Skeletal muscle satellite cell (primary cell): ENCODE data around the gene ADD2.

Experiments
- H3K27me3 ChIP-seq: 2 replicates; pipeline ENCODE4 v1.7.0; 2013; ENCODE audit warnings: low read length; ENCODE audit not compliant: control insufficient read depth, insufficient read depth
- H3K36me3 ChIP-seq: 2 replicates; pipeline ENCODE4 v1.7.0; 2013; ENCODE audit warnings: mild to moderate bottlenecking, control low read depth, low read length; ENCODE audit not compliant: insufficient read depth
- H3K4me1 ChIP-seq: 2 replicates; pipeline ENCODE4 v1.7.0; 2013; ENCODE audit warnings: low read length; ENCODE audit not compliant: control insufficient read depth, insufficient read depth
- H3K4me2 ChIP-seq: 2 replicates; pipeline ENCODE4 v1.7.0; 2013; ENCODE audit warnings: mild to moderate bottlenecking, low read length
- H3K4me3 ChIP-seq: 2 replicates; pipeline ENCODE4 v1.7.0; 2013; ENCODE audit warnings: low read length
- H3K9ac ChIP-seq: 2 replicates; pipeline ENCODE4 v1.7.0; 2013; ENCODE audit warnings: mild to moderate bottlenecking, low read depth, low read length, moderate library complexity
- H3K9me3 ChIP-seq: replicated peaks from 2 replicates; pipeline ENCODE4 v1.7.0; 2013; ENCODE audit warnings: mild to moderate bottlenecking, control low read depth, low read length

Gene ADD2

DNA sequence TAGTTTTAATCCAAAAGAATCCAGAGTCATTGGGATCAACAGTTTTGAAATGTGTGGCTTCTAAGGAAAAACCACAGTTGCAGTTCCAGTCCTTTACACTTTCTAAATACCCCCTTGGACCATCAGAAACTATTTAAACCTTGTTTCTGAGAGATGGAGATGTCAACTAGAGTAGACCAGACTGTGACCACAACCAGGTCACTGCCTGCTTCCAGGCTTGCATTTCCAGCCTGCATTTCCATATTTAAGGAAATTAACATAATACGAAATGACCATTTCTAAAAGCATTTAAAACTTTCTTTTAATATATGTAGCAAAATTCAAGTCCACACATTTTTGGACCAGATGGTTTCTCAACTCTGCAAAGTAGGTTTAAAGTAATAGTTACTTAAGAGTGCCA is 38.4 kb downstream of the ADD2 start:
- Histone ChIP-seq H3K27me3 (peaks cover 24% of the 10 kb centered on the region), H3K4me3 (no peak overlapping the region), H3K36me3 (no peaks in the 10 kb centered on the region), H3K9me3 (no peaks in the 10 kb centered on the region), H3K4me1 (no peaks in the 10 kb centered on the region), H3K4me2 (no peak overlapping the region), H3K9ac (no peak overlapping the region)

DNA sequence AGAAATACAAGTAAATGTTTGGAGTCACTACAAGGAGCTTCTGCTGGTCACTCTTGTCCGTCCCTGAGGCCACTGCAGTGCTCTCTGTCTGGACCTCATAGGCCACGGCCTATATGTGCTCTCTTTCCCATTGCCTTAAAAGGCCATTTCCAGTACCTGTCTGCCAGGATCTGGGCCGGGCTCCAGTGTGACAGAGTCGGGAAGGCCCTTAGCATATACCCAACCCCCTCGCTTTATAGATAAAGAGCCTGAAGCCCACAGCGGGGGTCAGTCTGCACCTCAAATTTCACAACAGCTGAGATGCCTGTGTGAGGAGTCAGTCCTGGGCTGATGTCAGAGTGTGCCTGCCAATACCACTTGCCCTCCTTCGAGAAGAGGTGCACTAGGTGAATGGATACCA is 39.9 kb downstream of the ADD2 start:
- Histone ChIP-seq H3K9ac (no peak overlapping the region), H3K4me3 (no peak overlapping the region), H3K27me3 (peaks cover 9% of the 10 kb centered on the region), H3K4me1 (no peaks in the 10 kb centered on the region), H3K36me3 (no peaks in the 10 kb centered on the region), H3K9me3 (no peaks in the 10 kb centered on the region), H3K4me2 (no peak overlapping the region)

DNA sequence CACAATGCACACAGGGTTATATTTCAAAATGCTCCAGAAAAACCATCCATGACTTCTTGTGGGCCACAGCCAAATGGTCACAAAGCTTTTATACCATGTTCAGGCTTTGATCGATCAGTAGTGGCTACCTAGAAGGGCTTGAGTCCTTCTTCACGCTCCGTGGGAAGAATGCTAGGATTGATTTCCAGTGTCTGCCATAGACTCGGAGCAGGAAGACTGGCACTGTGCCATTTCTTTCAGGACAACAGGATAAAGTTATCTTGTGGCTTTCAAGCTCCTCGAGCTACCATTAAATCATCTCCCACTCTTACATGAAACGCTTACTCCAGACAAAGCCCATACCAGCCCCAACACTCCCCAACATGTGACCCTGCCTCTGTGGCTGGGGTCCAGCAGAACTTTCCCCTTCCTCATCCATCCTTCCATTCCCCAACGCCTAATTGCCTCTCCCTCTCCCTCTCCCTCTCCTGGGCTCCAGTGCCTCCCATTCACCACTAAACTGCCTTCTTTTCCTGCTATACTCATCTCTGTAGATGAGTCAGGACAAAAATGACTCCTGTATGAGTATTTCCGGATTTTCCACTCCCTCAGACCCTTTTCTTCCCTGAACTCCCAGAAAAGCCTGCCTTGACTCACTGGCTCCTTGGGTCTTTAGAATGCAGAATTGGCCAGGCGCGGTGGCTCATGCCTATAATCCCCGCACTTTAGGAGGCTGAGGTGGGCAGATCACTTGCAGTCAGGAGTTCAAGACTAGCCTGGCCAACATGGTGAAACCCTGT is 40.9 kb downstream of the ADD2 start:
- no peaks in the 10 kb centered on the region for H3K4me1 ChIP-seq
- H3K9me3 ChIP-seq, result no peaks in the 10 kb centered on the region
- no peaks in the 10 kb centered on the region for H3K36me3 ChIP-seq
- peaks cover 4% of the 10 kb centered on the region for H3K27me3 ChIP-seq
- H3K9ac ChIP-seq, result no peak overlapping the region
- H3K4me3 ChIP-seq, result no peak overlapping the region
- no peak overlapping the region for H3K4me2 ChIP-seq

DNA sequence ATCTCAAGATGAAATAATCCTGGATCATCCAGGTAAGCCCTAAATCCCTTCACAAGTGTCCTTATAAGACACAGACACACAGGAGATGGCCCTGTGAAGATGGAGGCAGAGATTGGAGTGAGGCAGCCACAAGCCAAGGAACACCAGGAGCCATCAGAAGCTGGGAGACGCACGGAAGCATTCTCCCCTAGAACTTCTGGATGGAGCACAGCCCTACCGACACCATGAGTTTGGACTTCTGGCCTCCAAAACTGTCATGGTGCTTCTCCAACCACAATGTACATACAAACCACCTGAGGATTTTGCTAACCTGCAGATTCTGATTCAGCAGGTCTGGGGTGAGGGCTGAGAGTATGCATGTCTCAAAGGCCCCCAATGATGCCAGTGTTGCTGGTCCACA is 42.5 kb downstream of the ADD2 start:
- no peaks in the 10 kb centered on the region for H3K4me1 ChIP-seq
- H3K4me3 ChIP-seq, result no peak overlapping the region
- H3K27me3 ChIP-seq, result no peaks in the 10 kb centered on the region
- no peaks in the 10 kb centered on the region for H3K9me3 ChIP-seq
- H3K36me3 ChIP-seq, result no peaks in the 10 kb centered on the region
- no peak overlapping the region for H3K4me2 ChIP-seq
- no peak overlapping the region for H3K9ac ChIP-seq

DNA sequence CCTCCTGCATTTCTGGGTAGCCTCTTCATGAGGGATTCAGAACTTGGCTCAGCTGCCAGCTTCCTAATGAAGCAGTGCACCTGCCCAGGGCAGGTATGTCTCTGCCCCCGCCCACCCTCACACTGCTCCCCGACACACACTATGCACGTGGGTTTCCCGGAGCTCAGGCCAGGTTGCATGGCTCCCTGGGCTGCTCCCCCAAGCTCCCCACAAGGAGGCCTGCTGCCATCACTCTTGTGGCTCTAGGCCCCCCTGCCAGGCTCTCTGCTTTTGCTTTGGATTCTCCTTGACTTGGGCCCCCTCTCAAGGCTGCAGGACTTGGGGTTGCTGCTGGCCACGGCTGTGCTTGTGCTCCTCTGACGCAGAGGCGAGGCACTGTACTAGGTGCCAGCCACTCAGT is 43.6 kb downstream of the ADD2 start:
- Histone ChIP-seq H3K4me1 (no peaks in the 10 kb centered on the region), H3K36me3 (no peaks in the 10 kb centered on the region), H3K27me3 (no peaks in the 10 kb centered on the region)

DNA sequence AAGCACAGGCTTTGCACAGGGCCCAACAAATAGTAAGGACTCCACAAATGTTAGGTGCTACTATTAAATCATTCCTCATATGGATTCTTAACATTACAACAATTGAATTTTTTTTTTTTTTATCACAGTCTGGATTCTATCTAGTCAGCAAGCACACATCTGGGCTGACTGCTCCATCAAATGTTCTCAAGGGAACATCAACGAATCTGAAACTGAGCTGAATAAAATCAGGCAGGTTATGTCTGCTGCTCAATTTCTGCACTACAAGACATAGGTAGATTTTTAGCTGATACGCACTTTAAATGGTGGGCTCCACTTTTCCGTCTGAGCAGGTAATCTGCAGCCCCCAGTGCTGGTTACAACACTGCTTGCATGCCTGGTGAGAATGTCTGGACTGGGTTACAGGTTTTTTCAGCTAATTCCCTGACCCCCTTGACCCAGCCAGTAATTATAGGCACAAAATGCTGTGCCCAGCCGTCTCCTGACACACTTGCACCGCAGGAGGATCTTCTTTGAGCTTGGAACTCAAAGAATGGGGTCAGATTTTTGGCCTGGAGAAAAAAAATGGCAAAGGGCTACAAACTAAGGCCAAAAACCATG is 44.6 kb downstream of the ADD2 start:
- Histone ChIP-seq H3K9me3 (no peaks in the 10 kb centered on the region), H3K27me3 (no peaks in the 10 kb centered on the region), H3K4me3 (no peak overlapping the region), H3K4me1 (no peaks in the 10 kb centered on the region), H3K36me3 (no peaks in the 10 kb centered on the region), H3K4me2 (no peak overlapping the region), H3K9ac (no peak overlapping the region)

More for the DNA sequence above, 43.6 kb downstream of the ADD2 start:
- Histone ChIP-seq H3K9ac (no peak overlapping the region), H3K9me3 (no peaks in the 10 kb centered on the region), H3K4me2 (no peak overlapping the region), H3K4me3 (no peak overlapping the region)

DNA sequence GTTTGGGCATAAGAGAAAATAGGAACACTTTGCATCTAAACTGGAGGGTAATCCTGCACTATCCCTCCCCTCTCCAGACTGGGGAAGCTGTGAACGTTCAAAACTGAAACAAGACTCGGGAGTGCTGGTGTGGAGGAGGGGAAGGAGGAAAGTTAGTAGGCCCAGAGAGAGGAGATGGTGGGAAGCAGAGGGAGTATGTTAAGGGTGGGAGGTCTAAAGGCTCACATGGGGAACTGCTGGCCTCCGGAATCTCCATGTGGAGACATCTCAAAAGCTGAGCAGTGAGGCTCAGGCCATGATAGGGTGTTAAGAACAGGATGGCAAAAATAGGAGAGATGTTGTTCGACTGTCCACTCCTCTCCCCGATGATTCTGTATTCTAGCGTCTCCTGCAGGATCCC is 47.9 kb downstream of the ADD2 start:
- Histone ChIP-seq H3K36me3 (no peaks in the 10 kb centered on the region), H3K4me3 (no peak overlapping the region), H3K4me1 (no peaks in the 10 kb centered on the region), H3K9ac (no peak overlapping the region), H3K27me3 (peaks cover 11% of the 10 kb centered on the region), H3K9me3 (no peaks in the 10 kb centered on the region), H3K4me2 (no peak overlapping the region)

- Histone ChIP-seq H3K4me3 (no peak overlapping the region), H3K9me3 (no peaks in the 10 kb centered on the region), H3K4me2 (no peak overlapping the region), H3K4me1 (no peaks in the 10 kb centered on the region), H3K27me3 (peaks cover 11% of the 10 kb centered on the region), H3K36me3 (no peaks in the 10 kb centered on the region), H3K9ac (no peak overlapping the region)
These were observed 48.8 kb downstream of the ADD2 start for GRCh38 chr2:70719231-70719630.

- H3K9me3 ChIP-seq, result no peaks in the 10 kb centered on the region
- H3K9ac ChIP-seq, result no peak overlapping the region
- H3K4me2 ChIP-seq, result no peak overlapping the region
- H3K27me3 ChIP-seq, result peaks cover 13% of the 10 kb centered on the region
- H3K36me3 ChIP-seq, result no peaks in the 10 kb centered on the region
- no peak overlapping the region for H3K4me3 ChIP-seq
- no peaks in the 10 kb centered on the region for H3K4me1 ChIP-seq
These were observed 49.3 kb downstream of the ADD2 start for GRCh38 chr2:70718736-70719135.

GRCh38 chr2:70718241-70718640 is 49.8 kb downstream of the ADD2 start:
- Histone ChIP-seq H3K4me3 (no peak overlapping the region), H3K36me3 (no peaks in the 10 kb centered on the region), H3K9ac (no peak overlapping the region), H3K9me3 (no peaks in the 10 kb centered on the region), H3K27me3 (peaks cover 15% of the 10 kb centered on the region), H3K4me1 (no peaks in the 10 kb centered on the region), H3K4me2 (no peak overlapping the region)

GRCh38 chr2:70717431-70718038 is 50.5 kb downstream of the ADD2 start:
- Histone ChIP-seq H3K9me3 (no peaks in the 10 kb centered on the region), H3K4me3 (no peak overlapping the region), H3K4me2 (no peak overlapping the region), H3K4me1 (no peaks in the 10 kb centered on the region), H3K9ac (no peak overlapping the region), H3K36me3 (no peaks in the 10 kb centered on the region), H3K27me3 (peaks cover 15% of the 10 kb centered on the region)

- Histone ChIP-seq H3K36me3 (no peaks in the 10 kb centered on the region), H3K9me3 (no peaks in the 10 kb centered on the region), H3K4me1 (no peaks in the 10 kb centered on the region), H3K9ac (no peak overlapping the region), H3K4me2 (no peak overlapping the region), H3K4me3 (no peak overlapping the region), H3K27me3 (peaks cover 15% of the 10 kb centered on the region)
These were observed 51.0 kb downstream of the ADD2 start for GRCh38 chr2:70716951-70717350.
